ENCODE data around the gene PRR35.

Gene PRR35

GRCh38 chr16:563072-563644, 3.0 kb downstream of the PRR35 start:
- no peak for DNase-seq (ENCODE audit: low read depth, low spot score)
- TF ChIP-seq CTCF (IDR thresholded peaks at IDR 0.05; ENCODE audit: low read depth, low read length), result no peak
- no peak overlapping the region for H3K4me3 ChIP-seq (ENCODE audit: low read depth, low read length)
- in situ Hi-C loops (cut with HindIII; ENCODE audit: low sequenced_read_pairs), result no loop called here

- DNase-seq (ENCODE audit: low read depth, low spot score), result no peak
- TF ChIP-seq CTCF (IDR thresholded peaks at IDR 0.05; ENCODE audit: low read depth, low read length), result no peak
- no peak overlapping the region for H3K4me3 ChIP-seq (ENCODE audit: low read depth, low read length)
- in situ Hi-C loops (cut with HindIII; ENCODE audit: low sequenced_read_pairs), result no loop called here
Observed at GRCh38 chr16:564690-565418, 4.7 kb downstream of the PRR35 start.

- H3K4me3 ChIP-seq (ENCODE audit: low read depth, low read length), result no peak overlapping the region
- TF ChIP-seq CTCF (IDR thresholded peaks at IDR 0.05; ENCODE audit: low read depth, low read length), result no peak
- DNase-seq (ENCODE audit: low read depth, low spot score), result no peak
- in situ Hi-C loops (cut with HindIII; ENCODE audit: low sequenced_read_pairs), result no loop called here
Observed at GRCh38 chr16:565419-566330, 5.5 kb downstream of the PRR35 start.

GRCh38 chr16:566475-567372, 6.5 kb downstream of the PRR35 start, which contains the start of gene NHLRC4:
TSS of gene NHLRC4 (plus strand) at chr16:567005. CDS start at chr16:568048, 1,043 bp downstream.
- DNase-seq (ENCODE audit: low read depth, low spot score), result peak; percentile 39
- TF ChIP-seq CTCF (IDR thresholded peaks at IDR 0.05; ENCODE audit: low read depth, low read length), result no peak
- H3K4me3 ChIP-seq (ENCODE audit: low read depth, low read length), result no peak within 1 kb of the TSS
- in situ Hi-C loops (cut with HindIII; ENCODE audit: low sequenced_read_pairs), result no loop called here

GRCh38 chr16:567373-568256, 7.4 kb downstream of the PRR35 start:
- H3K4me3 ChIP-seq (ENCODE audit: low read depth, low read length), result no peak overlapping the region
- in situ Hi-C loops (cut with HindIII; ENCODE audit: low sequenced_read_pairs), result no loop called here
- DNase-seq (ENCODE audit: low read depth, low spot score), result no peak
- TF ChIP-seq CTCF (IDR thresholded peaks at IDR 0.05; ENCODE audit: low read depth, low read length), result no peak
